Stimulated activated naive CD4-positive, alpha-beta T cell treated with Interleukin-2 at 50 U/mL for 16 hours (primary cell): Measurements from ENCODE around the gene NUMA1.
A peak's percentile ranks its signal among the peaks of the same experiment; 100 is the strongest.

Experiments
- DNase-seq: peaks from one replicate; lab custom pipeline; 2025; lab: John Stamatoyannopoulos, UW

The NUMA1 gene

GRCh38 chr11:72067676-72068075, 12.7 kb downstream of the NUMA1 start:
- no peak for DNase-seq

DNA sequence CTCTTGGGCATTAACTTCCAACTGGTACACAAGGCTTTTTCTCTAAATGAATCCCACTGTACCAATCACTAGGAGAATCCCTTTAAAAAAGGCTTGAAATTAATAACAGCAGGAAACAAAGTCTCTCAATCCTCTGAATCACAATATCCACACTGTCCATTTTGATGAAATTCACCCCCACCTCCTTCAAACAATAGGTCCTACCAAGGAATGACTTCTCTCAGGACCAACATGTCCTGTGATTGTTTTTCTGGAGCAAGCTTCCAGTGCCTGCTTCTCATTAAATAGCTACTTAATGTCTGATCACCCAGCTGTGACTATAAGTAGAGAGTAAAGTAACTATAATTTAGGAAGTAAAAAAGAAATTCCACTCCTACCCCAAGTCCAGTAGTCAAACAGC, 13.1 kb downstream of the NUMA1 start:
- DNase-seq, result no peak

- DNase-seq, result no peak
Observed at GRCh38 chr11:72066855-72067254, 13.5 kb downstream of the NUMA1 start.

GRCh38 chr11:72061739-72062396, 18.5 kb downstream of the NUMA1 start:
- no peak for DNase-seq

GRCh38 chr11:72058416-72059034, 21.8 kb downstream of the NUMA1 start:
- DNase-seq, result no peak

DNA sequence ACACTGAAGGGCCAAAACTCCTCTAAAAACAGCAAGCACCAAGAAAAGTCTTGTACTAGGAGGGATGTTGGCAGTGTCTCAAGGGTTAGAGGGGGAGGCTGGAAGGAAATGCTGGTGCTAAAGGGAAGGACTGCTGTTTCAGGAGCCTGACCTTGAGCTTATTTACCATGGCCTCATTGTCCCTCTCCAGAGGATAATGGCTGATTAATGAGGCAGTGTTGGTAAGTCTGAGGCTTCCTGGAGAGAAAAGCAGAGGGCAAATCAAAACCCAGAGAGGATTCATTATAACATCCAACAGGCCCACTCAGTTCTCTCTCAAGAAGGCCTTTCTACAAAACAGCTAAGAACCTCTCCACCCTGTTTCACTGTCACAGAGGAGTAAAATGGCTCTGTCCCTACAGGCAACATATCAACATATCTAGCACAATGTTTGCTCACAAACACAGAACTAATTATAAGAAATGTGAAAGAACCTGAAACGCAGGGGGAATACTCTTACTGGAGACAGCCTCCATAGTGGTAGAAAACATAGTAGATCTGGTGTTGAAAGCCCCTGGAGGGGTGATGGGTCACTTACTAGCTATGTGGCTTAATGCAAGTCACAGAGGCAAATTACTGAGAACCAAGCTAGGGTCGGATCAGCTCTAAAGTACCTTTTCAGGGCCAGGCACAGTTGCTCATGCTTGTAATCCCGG, 31.4 kb downstream of the NUMA1 start:
- no peak for DNase-seq

GRCh38 chr11:72045849-72046248, 34.5 kb downstream of the NUMA1 start:
- no peak for DNase-seq

- DNase-seq, result no peak
Observed at GRCh38 chr11:72042064-72042745, 38.1 kb downstream of the NUMA1 start.

DNA sequence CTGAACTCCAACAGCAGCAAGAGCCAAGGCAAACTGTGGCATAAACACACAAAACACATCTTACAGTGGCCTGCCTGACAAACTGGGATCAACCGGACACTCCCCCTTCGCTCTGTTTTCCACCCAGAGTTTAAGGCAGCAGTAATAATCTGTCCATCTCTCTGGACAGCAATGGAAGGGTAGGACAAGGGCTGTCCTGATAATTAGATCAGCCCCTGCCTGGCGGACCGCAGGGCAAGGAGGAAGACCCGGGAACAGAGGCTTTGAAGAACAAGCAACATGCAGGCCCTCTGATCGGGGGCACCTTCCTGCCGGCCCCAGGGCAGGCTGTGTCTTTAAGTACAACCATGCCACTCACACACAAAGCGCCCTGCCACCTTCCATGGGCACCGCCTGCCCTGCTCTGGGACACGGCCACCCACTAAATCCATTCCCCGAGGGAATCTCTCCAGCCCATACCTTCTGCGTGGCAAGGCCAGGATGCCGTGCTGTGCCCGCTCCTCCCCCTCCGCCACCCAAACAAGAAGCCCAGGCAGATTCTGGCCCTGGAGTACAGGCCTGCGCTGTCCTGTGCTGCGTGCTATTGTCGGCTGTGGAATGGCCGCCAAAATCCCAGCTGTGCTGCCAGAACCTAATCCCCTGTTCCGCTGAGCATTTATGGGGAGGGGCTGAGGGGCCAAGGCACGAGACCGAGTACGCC, 38.8 kb downstream of the NUMA1 start:
- peak; percentile 40 for DNase-seq

DNA sequence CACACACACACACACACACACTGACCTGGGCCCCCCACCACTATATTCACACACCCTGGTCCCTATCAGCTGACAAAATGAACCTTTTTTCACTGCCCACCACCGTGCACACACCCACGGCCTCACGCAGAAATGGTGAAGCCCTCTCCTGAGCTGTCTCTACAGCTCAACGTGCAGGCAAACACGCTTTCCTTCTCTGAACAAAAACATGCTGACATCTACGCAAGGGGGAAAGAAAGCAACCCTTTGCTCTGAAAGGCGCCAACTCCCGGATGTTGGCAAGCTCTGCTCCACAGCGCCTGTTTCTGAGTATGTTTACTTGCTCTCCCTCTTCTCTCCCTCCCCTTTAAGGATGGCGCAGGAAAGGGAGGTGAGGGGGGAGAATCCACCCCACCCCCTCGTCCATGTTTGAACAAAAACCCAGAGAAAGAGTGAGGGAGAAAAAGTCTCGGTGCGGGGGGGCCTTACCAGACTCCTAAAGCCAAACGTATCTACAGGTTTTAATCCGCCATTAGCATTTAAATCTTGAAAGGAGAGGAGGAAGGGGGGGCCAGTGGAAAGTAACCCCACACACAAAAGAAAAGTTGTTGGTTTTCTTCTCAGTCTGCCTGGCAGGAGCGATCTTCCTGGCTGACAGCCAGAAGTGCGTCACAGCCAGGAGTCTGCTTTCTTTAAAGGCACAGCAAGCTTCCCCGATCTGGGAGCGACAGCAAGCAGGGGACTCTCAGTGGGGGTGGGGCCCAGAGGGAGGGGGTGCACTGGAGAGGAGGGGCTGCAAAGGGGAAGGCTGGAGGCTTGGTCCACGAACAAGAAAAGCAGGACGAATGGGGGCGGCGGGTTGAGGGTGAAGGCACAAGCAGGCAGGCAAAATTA, 39.6 kb downstream of the NUMA1 start:
- peak; percentile 69 for DNase-seq

DNA sequence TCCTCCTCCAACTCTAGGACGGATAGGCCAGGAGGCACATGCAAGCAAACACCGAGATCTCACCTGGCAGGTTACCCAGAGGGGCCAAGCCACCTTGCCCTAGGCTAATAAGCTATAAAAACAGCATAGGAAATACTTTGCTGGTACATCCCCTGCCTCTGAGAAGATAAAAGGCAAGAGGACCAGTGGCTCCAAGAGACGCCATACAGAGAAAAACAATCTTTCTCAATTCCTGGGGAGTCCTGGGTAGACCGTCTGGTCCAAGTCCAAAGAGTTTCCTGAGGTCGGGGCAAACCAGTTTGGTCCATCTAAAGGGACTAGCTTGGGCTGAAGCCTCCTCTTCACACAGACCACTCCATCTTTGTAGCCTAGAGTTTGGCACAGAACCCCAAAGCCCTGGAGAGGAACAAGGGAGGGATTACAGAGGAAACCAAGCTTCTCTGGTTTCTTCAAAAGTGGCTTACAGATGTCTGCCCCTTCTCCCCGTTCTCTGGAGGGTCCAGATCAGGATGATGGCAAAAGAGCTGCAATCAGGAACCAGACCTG, 40.4 kb downstream of the NUMA1 start:
- DNase-seq, result no peak

GRCh38 chr11:72039031-72039855, 41.1 kb downstream of the NUMA1 start:
- DNase-seq, result no peak

DNA sequence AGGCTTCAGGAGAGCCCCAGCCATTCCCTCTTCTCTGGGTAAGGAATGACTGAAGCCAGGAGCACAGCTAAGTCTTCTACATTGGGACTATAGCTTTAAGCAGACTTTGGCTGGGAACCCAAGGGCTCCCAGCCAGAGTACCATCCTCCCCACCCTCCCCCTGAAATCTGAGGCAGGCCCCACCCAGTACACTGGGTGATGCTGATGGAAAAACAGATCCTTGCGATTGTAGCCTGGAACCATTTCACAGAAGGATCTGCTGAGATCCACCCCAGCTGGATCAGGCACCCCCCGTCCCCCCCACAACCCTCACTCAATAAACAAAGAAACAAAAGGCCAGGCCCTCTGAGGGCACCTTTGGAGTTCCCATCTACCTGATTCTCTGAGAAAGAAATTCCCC, 41.9 kb downstream of the NUMA1 start:
- DNase-seq, result no peak

DNA sequence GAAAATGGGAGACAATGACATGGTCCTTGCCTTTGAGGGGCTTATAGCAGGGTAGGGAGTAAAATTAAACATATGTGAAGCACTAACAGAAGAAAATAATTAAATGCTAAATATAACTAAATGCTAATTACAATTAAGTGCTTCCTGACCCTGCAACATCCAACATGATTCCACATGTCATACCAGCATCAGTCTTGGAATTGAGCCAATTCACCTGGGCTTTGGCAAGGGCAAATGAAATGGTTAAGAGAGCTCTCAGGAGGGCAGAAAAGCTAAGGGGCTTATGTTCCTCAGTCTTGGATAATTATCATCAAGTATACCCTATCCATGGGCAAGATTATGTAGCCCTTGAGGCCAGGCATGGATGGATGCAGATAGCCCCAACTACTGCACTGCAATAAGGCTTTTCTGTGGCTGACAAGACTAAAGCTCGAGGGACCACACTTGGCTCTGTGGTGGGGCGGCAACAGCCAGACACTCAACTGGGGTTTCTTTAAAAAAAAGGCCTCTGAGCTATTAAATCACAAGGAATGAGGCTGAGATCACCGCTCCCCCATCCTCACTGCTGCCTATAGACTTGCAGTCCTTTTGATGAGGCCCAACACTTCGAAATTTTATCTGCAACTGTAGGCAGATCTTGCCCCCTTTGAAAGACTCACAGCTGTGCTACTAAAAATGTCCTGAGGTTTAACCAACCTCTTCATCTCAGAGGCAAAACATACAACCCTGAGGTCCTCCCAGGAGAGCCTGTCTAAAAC, 42.6 kb downstream of the NUMA1 start:
- DNase-seq, result no peak

DNA sequence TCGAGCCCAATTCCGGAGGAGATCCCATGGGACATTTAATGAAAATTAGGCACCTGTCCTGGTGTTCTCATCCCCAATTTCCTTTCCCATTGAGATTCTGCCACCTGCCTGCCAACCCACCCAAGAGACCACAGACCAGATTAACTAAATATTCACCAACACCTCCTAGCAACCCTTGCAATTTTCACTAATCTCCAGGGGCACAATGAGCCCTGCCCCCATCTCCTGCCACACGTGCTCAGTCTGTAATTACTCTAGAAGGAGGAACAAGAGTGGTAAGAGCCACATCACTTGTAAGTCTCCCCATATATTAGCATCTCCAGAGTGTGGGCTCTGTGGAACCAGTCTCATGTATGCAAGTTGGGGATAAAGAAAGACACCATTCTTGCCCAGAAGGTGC, 43.7 kb downstream of the NUMA1 start:
- DNase-seq, result no peak

GRCh38 chr11:72030472-72031045, 49.8 kb downstream of the NUMA1 start:
- DNase-seq, result no peak

- DNase-seq, result no peak
Observed at GRCh38 chr11:72026090-72026489, 54.3 kb downstream of the NUMA1 start.

DNA sequence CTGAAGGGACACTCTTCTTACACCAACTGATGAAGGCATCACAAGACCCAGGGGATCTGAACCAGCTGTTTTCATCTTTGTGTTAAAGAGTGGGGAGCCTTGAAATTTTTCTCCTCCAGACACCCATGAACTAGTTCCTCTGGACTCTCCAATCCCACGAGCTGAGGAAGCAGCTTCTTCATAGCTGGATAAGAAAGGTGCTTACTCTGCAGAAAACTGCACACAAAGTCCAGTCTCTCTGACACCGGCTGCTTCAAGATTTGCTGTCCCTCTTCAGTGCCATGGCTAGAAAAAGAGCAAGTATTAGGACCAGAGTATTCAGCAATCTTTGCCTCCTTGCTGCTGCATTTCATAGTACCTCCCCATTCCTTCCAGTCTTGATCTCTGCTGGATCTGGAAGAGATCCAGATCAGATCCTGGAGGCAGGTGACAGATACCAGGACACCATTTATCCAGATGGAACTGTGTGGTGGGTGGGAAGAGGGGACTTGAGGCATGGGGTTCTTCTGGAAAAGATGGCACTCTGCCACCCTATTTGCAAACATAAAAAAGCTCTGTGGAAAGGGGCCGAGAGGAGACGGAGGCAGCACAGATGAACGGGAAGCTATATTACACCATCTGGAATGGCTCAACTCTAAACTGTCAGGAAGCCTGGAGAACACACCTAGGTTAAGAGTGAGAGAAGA, 56.1 kb downstream of the NUMA1 start:
- no peak for DNase-seq
